GM12878 (cell line): ENCODE data around the gene INSIG2. TPM values are rescaled to one million over a fixed set of nuclear protein-coding genes. Genes with fewer than 3 reads are reported as not detected.

ENCODE experiments used
- ATAC-seq: fragments of 200-7000 bp; cut with Tn5 transposase; 3 replicates; pipeline ENCODE4 v1.9.1; 2020; ENCODE audit warnings: mild to moderate bottlenecking, moderate library complexity
- BruUV-seq: library from RNA; stranded (reverse); fragments of 400-500 nt; replicated peaks from 2 replicates; lab custom pipeline; 2021; lab: Mats Ljungman, UMichigan
- CTCF ChIA-PET: fragments of 300-600 bp; sonication (Branson Sonifier 250); formaldehyde crosslinking; extraction: SDS; loops from one replicate; lab custom pipeline; 2021; ENCODE audit warnings: inconsistent platforms; lab: Yijun Ruan, JAX
- POLR2A ChIA-PET: fragments of 350-600 bp; formaldehyde crosslinking; extraction: SDS; loops from one replicate; lab custom pipeline; 2021; ENCODE audit warnings: inconsistent platforms; lab: Charles Lee
- RAD21 ChIA-PET: fragments of 300-600 bp; sonication (Branson Sonifier 250); formaldehyde crosslinking; loops from one replicate; lab custom pipeline; 2023; ENCODE audit warnings: antibody characterized with exemption; ENCODE audit not compliant: unreplicated experiment; lab: Charles Lee
- SMC1A ChIA-PET: fragments of 300-600 bp; sonication (Branson Sonifier 250); formaldehyde crosslinking; loops from one replicate; lab custom pipeline; 2023; ENCODE audit not compliant: unreplicated experiment, uncharacterized antibody; lab: Charles Lee
- DNase-seq: peaks from one replicate; pipeline ENCODE4 v3.0.0-alpha.2; 2011; ENCODE audit warnings: low read depth, low spot score
- FAIRE-seq: peaks from 3 replicates; lab custom pipeline; 2011; peaks lifted over from hg19 to GRCh38; lab: Jason Lieb, UNC
- H2AFZ ChIP-seq: 2 replicates; pipeline ENCODE4 v1.6.0; 2011; ENCODE audit warnings: low read depth, low read length, control low read depth; ENCODE audit not compliant: control insufficient read depth
- H3K27ac ChIP-seq: 2 replicates; pipeline ENCODE4 v1.5.1; 2011; ENCODE audit warnings: control low read depth; ENCODE audit not compliant: control insufficient read depth, insufficient read depth
- H3K27me3 ChIP-seq, 2 experiments: replicated peaks in 1 of 2; 2 replicates each; pipeline versions ENCODE4 v1.6.0 to v1.6.1; 2011; ENCODE audit warnings: low read length in 1 of 2; ENCODE audit not compliant: control insufficient read depth in 2 of 2, insufficient read depth in 2 of 2
- H3K36me3 ChIP-seq, 2 experiments: 2 replicates each; pipeline ENCODE4 v1.5.1; 2011; ENCODE audit warnings: low read length in 1 of 2; ENCODE audit not compliant: control insufficient read depth in 2 of 2, insufficient read depth in 2 of 2
- H3K4me1 ChIP-seq: 2 replicates; pipeline ENCODE4 v1.6.1; 2011; ENCODE audit warnings: mild to moderate bottlenecking, low read length, moderate library complexity, mixed read lengths; ENCODE audit not compliant: control insufficient read depth, insufficient read depth
- H3K4me2 ChIP-seq: 2 replicates; pipeline ENCODE4 v1.6.0; 2011; ENCODE audit warnings: control low read depth; ENCODE audit not compliant: control insufficient read depth, insufficient read depth
- H3K4me3 ChIP-seq: fragments of 200-600 bp; sonication (generic); 2 replicates; pipeline ENCODE4 v1.5.1; 2016
- H3K79me2 ChIP-seq: 2 replicates; pipeline ENCODE4 v1.6.0; 2011; ENCODE audit warnings: low read length; ENCODE audit not compliant: control insufficient read depth, insufficient read depth
- H3K9ac ChIP-seq: 2 replicates; pipeline ENCODE4 v1.8.0; 2011; ENCODE audit warnings: low read length, control low read depth, mixed read lengths; ENCODE audit not compliant: control insufficient read depth, insufficient read depth
- H3K9me3 ChIP-seq: replicated peaks from 3 replicates; pipeline ENCODE4 v1.5.1; 2011; ENCODE audit warnings: mild to moderate bottlenecking, low read length; ENCODE audit not compliant: control insufficient read depth, insufficient read depth
- H4K20me1 ChIP-seq: 2 replicates; pipeline ENCODE4 v1.6.0; 2011; ENCODE audit not compliant: control insufficient read depth, insufficient read depth
- FOXM1 ChIP-seq: IDR thresholded peaks from 2 replicates; pipeline ENCODE4 v1.6.1; 2012; ENCODE audit warnings: low read depth, mild to moderate bottlenecking, inconsistent platforms, low read length, moderate library complexity
- NRF1 ChIP-seq: conservative IDR thresholded peaks from 2 replicates; pipeline ENCODE4 v1.6.1; 2011; ENCODE audit warnings: mild to moderate bottlenecking, low read depth, low read length, improper control_type of control experiment
- RB1 ChIP-seq: fragments of 450-650 bp; formaldehyde crosslinking; IDR thresholded peaks from 2 replicates; pipeline ENCODE4 v1.6.1; 2017; ENCODE audit warnings: mild to moderate bottlenecking, borderline replicate concordance
- SP1 ChIP-seq: IDR thresholded peaks from one replicate; pipeline ENCODE4 v1.6.1; 2011; ENCODE audit warnings: low read depth, low read length
- ZNF687 ChIP-seq: fragments of 450-650 bp; IDR thresholded peaks from 2 replicates; pipeline ENCODE4 v1.6.1; 2017; ENCODE audit warnings: mild to moderate bottlenecking, moderate library complexity
- WGBS: methylation state at CpG from one replicate; pipeline ENCODE4 v1.1.6; 2016; ENCODE audit warnings: low lambda C conversion rate; ENCODE audit not compliant: insufficient replicate concordance, insufficient coverage; ENCODE audit errors: missing lambda C conversion rate; 5-methylcytosine and 5-hydroxymethylcytosine counted together
- in situ Hi-C: fragments of 300-500 bp; cut with MboI; formaldehyde crosslinking; loops from 9 replicates; pipeline ENCODE4 v1.14.3; 2018; ENCODE audit warnings: mixed read lengths
- intact Hi-C: fragments of 100-400 bp; cut with micrococcal nuclease; formaldehyde crosslinking; loops from one replicate; pipeline ENCODE4 v1.14.2; 2022; ENCODE audit not compliant: unreplicated experiment
- polyA plus RNA-seq, 11 experiments: library from polyadenylated mRNA; depleted of rRNA in 4 of 11; unstranded in 6 of 11; stranded (reverse) in 5 of 11; fragments of >200 nt; fragmentation: Nextera tagmentation in 4 of 11; fragmentation: Illumina TruSeq in 1 of 11; extraction: Ambion mirVana in 4 of 11; extraction: Trizol in 1 of 11; gene quantifications; 1 replicate in 1 of 11; 2 replicates in 10 of 11; pipeline versions ENCODE4 v1.2.1 to v1.2.3, GENCODE V29; 2011 to 2016; ENCODE audit warnings: inconsistent platforms in 2 of 11, missing spikeins in 2 of 11, low read depth in 1 of 11
- total RNA-seq, 4 experiments: library from RNA; depleted of rRNA in 3 of 4; stranded (reverse); fragments of >200 nt in 3 of 4; fragmentation: Illumina TruSeq in 1 of 4; extraction: Trizol in 1 of 4; gene quantifications; 2 replicates each; pipeline versions ENCODE4 v1.2.1 to v1.2.3, GENCODE V29; 2013 to 2021
- TF ChIP-seq, protein P1 (sequence below): IDR thresholded peaks from 2 replicates; pipeline ENCODE4 v1.6.1; 2012; ENCODE audit warnings: low read depth, low read length, improper control_type of control experiment
- TF ChIP-seq, protein P2 (sequence below): fragments of 450-650 bp; IDR thresholded peaks from 2 replicates; pipeline ENCODE4 v1.6.1; 2017; ENCODE audit warnings: mild to moderate bottlenecking, low read depth, inconsistent platforms; ENCODE audit not compliant: poor library complexity, severe bottlenecking

The INSIG2 gene
- total and polyA plus RNA-seq, 10 of the 15 experiments (the other 5 are each of a cell fraction or from before 2014, with no cell fraction given), result 4.9 to 92.7 (median 12.0) TPM

DNA sequence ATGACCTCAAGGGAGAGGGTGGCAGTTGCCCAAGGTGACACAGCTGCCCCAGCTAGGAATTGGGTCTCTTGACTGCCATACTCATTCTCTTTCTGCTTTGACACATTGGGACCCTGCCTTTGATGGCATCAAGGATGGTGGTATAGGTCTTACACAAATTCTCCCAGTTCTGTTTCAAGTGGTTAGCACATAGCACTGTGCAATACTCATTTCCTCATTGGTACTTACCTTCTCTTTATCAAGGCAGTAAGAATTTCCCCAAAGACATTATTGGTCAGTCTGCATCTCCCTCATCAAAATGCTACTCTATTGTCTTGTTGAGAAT lies 38.5 kb upstream of the INSIG2 start (continued):
- no peak for TF ChIP-seq FOXM1
- TF ChIP-seq NRF1, result no peak
- no peak for TF ChIP-seq ZNF687
- TF ChIP-seq, protein P1, sequence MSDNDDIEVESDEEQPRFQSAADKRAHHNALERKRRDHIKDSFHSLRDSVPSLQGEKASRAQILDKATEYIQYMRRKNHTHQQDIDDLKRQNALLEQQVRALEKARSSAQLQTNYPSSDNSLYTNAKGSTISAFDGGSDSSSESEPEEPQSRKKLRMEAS, result no peak
- TF ChIP-seq, all 136 proteins: peak for 23

DNA sequence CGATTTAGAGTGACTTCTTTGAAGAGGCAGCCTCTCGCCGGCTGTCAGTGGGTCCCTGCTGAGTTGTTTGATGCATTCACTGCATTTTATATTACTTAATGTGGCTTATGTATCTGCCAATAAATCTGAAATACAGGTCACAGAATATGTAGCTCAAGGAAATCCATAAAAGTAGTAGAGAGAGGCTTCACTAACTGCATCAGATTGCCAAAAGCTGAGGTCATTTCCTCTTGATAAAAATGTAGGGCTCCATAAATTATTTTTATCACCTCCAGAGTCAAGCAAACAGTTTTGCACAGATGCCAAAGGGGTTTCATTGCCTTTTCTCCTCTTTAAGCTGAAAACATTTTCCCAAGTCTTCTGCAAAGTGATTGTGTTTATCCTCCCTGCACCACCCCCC lies 37.9 kb upstream of the INSIG2 start:
- Histone ChIP-seq H3K4me3 (no peak overlapping the region), H3K9me3 (no peaks in the 10 kb centered on the region), H4K20me1 (no peaks in the 10 kb centered on the region), H3K27ac (no peak overlapping the region), H3K79me2 (no peaks in the 10 kb centered on the region), H3K36me3 (no peaks in the 10 kb centered on the region), H3K4me1 (peaks cover 16% of the 10 kb centered on the region), H3K9ac (no peak overlapping the region), H2AFZ (no peak overlapping the region), H3K27me3 (no peaks in the 10 kb centered on the region), H3K4me2 (no peak overlapping the region)
- SMC1A ChIA-PET, result interaction anchor here (1.2 to 7.9 kb wide), 4 partner anchors 10 to 1303 kb away, joined by 3 to 358 read pairs (median 5); no protein-coding TSS in a partner anchor
- RAD21 ChIA-PET, result interaction anchor here (8.6 kb wide), 1 partner anchor 12 kb away, joined by 266 read pairs; no protein-coding TSS in a partner anchor
- no TSS peak for BruUV-seq
- in situ Hi-C loops (no loop called here), intact Hi-C loops (no loop called here)
- POLR2A ChIA-PET, result no interaction called here
- no peak for FAIRE-seq
- TF ChIP-seq RB1 (no peak), SP1 (no peak)
- TF ChIP-seq, protein P2, sequence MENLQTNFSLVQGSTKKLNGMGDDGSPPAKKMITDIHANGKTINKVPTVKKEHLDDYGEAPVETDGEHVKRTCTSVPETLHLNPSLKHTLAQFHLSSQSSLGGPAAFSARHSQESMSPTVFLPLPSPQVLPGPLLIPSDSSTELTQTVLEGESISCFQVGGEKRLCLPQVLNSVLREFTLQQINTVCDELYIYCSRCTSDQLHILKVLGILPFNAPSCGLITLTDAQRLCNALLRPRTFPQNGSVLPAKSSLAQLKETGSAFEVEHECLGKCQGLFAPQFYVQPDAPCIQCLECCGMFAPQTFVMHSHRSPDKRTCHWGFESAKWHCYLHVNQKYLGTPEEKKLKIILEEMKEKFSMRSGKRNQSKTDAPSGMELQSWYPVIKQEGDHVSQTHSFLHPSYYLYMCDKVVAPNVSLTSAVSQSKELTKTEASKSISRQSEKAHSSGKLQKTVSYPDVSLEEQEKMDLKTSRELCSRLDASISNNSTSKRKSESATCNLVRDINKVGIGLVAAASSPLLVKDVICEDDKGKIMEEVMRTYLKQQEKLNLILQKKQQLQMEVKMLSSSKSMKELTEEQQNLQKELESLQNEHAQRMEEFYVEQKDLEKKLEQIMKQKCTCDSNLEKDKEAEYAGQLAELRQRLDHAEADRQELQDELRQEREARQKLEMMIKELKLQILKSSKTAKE, result no peak
- DNase-seq, result no peak
- WGBS, result 80% methylated on average over 3 of the region's 3 CpGs
- CTCF ChIA-PET, result interaction anchor here (1.3 to 13.2 kb wide), 2 partner anchors 14 to 158 kb away, joined by 4 to 626 read pairs; no protein-coding TSS in a partner anchor
- no peak for ATAC-seq
